ENCODE data around the gene LDLRAD4.

DNA sequence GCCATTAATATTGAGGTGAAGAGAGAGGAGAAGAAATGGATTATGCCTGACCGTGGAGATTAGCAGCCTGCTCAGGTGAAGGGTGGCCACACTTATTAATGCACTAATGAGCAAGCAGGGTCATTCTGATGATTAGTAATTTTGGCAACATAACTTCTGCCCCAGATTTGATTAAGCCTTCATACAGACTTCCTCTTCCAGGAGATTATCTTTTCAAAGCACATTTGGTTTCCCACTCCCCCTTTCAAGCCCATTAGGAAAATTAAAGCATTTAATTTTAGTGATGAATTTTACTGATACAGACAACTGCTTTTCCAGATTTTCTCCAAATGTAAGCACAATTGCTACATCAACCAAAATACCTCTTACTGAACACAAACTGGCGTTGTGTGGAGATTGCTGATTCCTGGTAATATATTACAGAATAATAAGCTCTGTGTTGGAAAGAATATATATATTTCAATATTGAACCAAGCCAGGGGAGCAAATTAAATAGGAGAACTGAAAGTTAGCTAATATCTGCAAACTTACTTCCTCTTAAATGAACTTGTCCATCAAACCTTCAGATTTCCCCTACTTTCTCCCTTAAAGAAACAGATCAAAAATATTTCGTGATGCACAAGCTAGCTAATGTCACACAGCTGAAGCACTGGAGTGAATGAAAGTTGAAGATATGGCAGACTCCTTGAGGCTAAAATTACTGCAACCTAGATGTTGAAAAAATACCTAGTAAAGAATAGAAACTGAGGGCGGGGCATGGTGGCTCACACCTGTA, 367.0 kb downstream of the LDLRAD4 start:
- TF ChIP-seq CTCF (IDR thresholded peaks at IDR 0.05) = no peak
- no peak for TF ChIP-seq POLR2A (IDR thresholded peaks at IDR 0.05)
- TF ChIP-seq EP300 (IDR thresholded peaks at IDR 0.05) = no peak

Data from tibial nerve (tissue), 4 donors.